IMR-90 (cell line): Measurements from ENCODE around the gene ZFYVE28. TPM values are rescaled to one million over a fixed set of nuclear protein-coding genes. Genes with fewer than 3 reads are reported as not detected.

Source experiments
- ATAC-seq: fragments of 200-7000 bp; cut with Tn5 transposase; 2 replicates; pipeline ENCODE4 v1.9.1; 2020; ENCODE audit warnings: low read depth, mild to moderate bottlenecking, moderate library complexity
- BruUV-seq: library from RNA; stranded (reverse); fragments of 400-500 nt; replicated peaks from 2 replicates; lab custom pipeline; 2021; lab: Mats Ljungman, UMichigan
- CTCF ChIA-PET: fragments of 300-600 bp; formaldehyde crosslinking; extraction: SDS; loops from one replicate; lab custom pipeline; 2021; ENCODE audit warnings: antibody characterized with exemption; lab: Yijun Ruan, JAX
- POLR2A ChIA-PET: fragments of 300-600 bp; sonication (Branson Sonifier 250); formaldehyde crosslinking; loops from one replicate; lab custom pipeline; 2022; ENCODE audit warnings: antibody characterized with exemption; ENCODE audit not compliant: unreplicated experiment; lab: Charles Lee
- DNase-seq: peaks from one replicate; pipeline ENCODE4 v3.0.0; 2013
- H2AFZ ChIP-seq: replicated peaks from 2 replicates; pipeline ENCODE3; 2013; ENCODE audit warnings: low read length, mild to moderate bottlenecking; ENCODE audit not compliant: poor library complexity
- H2AK5ac ChIP-seq: 2 replicates; pipeline ENCODE4 v1.6.1; 2013; ENCODE audit warnings: low read depth, low read length, inconsistent platforms
- H2AK9ac ChIP-seq: replicated peaks from 2 replicates; pipeline ENCODE3; 2013; ENCODE audit warnings: mild to moderate bottlenecking, low read depth, low read length, moderate library complexity; ENCODE audit not compliant: poor library complexity
- H2BK120ac ChIP-seq: 2 replicates; pipeline ENCODE4 v1.6.1; 2013; ENCODE audit warnings: low read depth, low read length, inconsistent platforms
- H2BK15ac ChIP-seq: 3 replicates; pipeline ENCODE4 v1.6.1; 2013; ENCODE audit warnings: low read depth, low read length, inconsistent platforms
- H2BK20ac ChIP-seq: 2 replicates; pipeline ENCODE4 v1.6.1; 2013; ENCODE audit warnings: low read depth, mild to moderate bottlenecking, inconsistent platforms, low read length, moderate library complexity
- H2BK5ac ChIP-seq: 2 replicates; pipeline ENCODE4 v1.6.1; 2013; ENCODE audit warnings: mild to moderate bottlenecking, low read depth, low read length, inconsistent platforms; ENCODE audit not compliant: poor library complexity, severe bottlenecking
- H3K14ac ChIP-seq: replicated peaks from 2 replicates; pipeline ENCODE4 v1.6.1; 2013; ENCODE audit warnings: low read depth, low read length, inconsistent platforms
- H3K18ac ChIP-seq: 2 replicates; pipeline ENCODE4 v1.6.1; 2013; ENCODE audit warnings: low read depth, low read length, control low read depth
- H3K23ac ChIP-seq: 2 replicates; pipeline ENCODE4 v1.6.1; 2013; ENCODE audit warnings: low read depth, low read length, inconsistent platforms
- H3K27ac ChIP-seq: 2 replicates; pipeline ENCODE4 v1.5.1; 2013; ENCODE audit warnings: mild to moderate bottlenecking, control low read depth, low read length; ENCODE audit not compliant: insufficient read depth
- H3K27me3 ChIP-seq: 2 replicates; pipeline ENCODE4 v1.6.1; 2013; ENCODE audit warnings: low read length; ENCODE audit not compliant: control insufficient read depth, insufficient read depth
- H3K36me3 ChIP-seq: 2 replicates; pipeline ENCODE4 v1.6.1; 2013; ENCODE audit warnings: low read length, mixed read lengths; ENCODE audit not compliant: control insufficient read depth, insufficient read depth
- H3K4ac ChIP-seq: 2 replicates; pipeline ENCODE4 v1.6.1; 2013; ENCODE audit warnings: low read depth, low read length, inconsistent platforms
- H3K4me1 ChIP-seq: 2 replicates; pipeline ENCODE4 v1.6.1; 2013; ENCODE audit warnings: low read length, mixed read lengths; ENCODE audit not compliant: control insufficient read depth, insufficient read depth
- H3K4me2 ChIP-seq: 2 replicates; pipeline ENCODE4 v1.6.1; 2013; ENCODE audit warnings: low read depth, mild to moderate bottlenecking, control low read depth, low read length, moderate library complexity
- H3K4me3 ChIP-seq: 2 replicates; pipeline ENCODE4 v1.5.1; 2013; ENCODE audit warnings: low read depth, mild to moderate bottlenecking, control low read depth, low read length, moderate library complexity; ENCODE audit not compliant: insufficient read depth
- H3K56ac ChIP-seq: 2 replicates; pipeline ENCODE4 v1.6.1; 2013; ENCODE audit warnings: low read length, inconsistent platforms; ENCODE audit not compliant: insufficient read depth; ENCODE audit errors: extremely low read depth
- H3K79me1 ChIP-seq, 2 experiments: 2 replicates each; pipeline ENCODE4 v1.6.1; 2013; ENCODE audit warnings: low read length in 2 of 2, inconsistent platforms in 1 of 2, low read depth in 1 of 2
- H3K9ac ChIP-seq: 2 replicates; pipeline ENCODE4 v1.6.1; 2013; ENCODE audit warnings: low read depth, low read length, control low read depth
- H3K9me1 ChIP-seq: 2 replicates; pipeline ENCODE4 v1.6.1; 2013; ENCODE audit warnings: low read length, inconsistent platforms; ENCODE audit not compliant: insufficient read depth
- H3K9me3 ChIP-seq: 2 replicates; pipeline ENCODE4 v1.6.1; 2013; ENCODE audit warnings: low read length; ENCODE audit not compliant: control insufficient read depth, insufficient read depth
- H4K20me1 ChIP-seq: 2 replicates; pipeline ENCODE4 v1.6.1; 2013; ENCODE audit warnings: low read length, inconsistent platforms; ENCODE audit not compliant: insufficient read depth
- H4K5ac ChIP-seq: 2 replicates; pipeline ENCODE4 v1.6.1; 2013; ENCODE audit warnings: mild to moderate bottlenecking, low read depth, low read length, control low read depth
- H4K8ac ChIP-seq, 2 experiments: 2 replicates each; pipeline ENCODE4 v1.6.1; 2013; ENCODE audit warnings: low read depth in 2 of 2, low read length in 2 of 2, control low read depth in 1 of 2, inconsistent platforms in 1 of 2
- H4K91ac ChIP-seq: 2 replicates; pipeline ENCODE4 v1.6.1; 2013; ENCODE audit warnings: low read depth, low read length, inconsistent platforms; ENCODE audit not compliant: insufficient read depth
- CEBPB ChIP-seq: IDR thresholded peaks from 2 replicates; pipeline ENCODE4 v1.6.1; 2012; ENCODE audit warnings: low read depth, low read length, improper control_type of control experiment
- CHD1 ChIP-seq: IDR thresholded peaks from 2 replicates; pipeline ENCODE4 v1.6.1; 2012; ENCODE audit warnings: low read depth, low read length, improper control_type of control experiment
- CTCF ChIP-seq: conservative IDR thresholded peaks from 2 replicates; pipeline ENCODE4 v1.5.1; 2012; ENCODE audit warnings: mild to moderate bottlenecking, low read depth, low read length, improper control_type of control experiment
- FOS ChIP-seq: fragments of 150-350 bp; IDR thresholded peaks from 2 replicates; pipeline ENCODE4 v1.6.1; 2016; ENCODE audit warnings: low read depth, low read length
- MAFK ChIP-seq: IDR thresholded peaks from 2 replicates; pipeline ENCODE4 v1.6.1; 2012; ENCODE audit warnings: low read depth, low read length, improper control_type of control experiment
- MAZ ChIP-seq: IDR thresholded peaks from 2 replicates; pipeline ENCODE4 v1.6.1; 2012; ENCODE audit warnings: low read depth, mild to moderate bottlenecking, low read length, improper control_type of control experiment, moderate library complexity, borderline replicate concordance
- MXI1 ChIP-seq: IDR thresholded peaks from 2 replicates; pipeline ENCODE4 v1.6.1; 2012; ENCODE audit warnings: low read depth, mild to moderate bottlenecking, low read length, moderate library complexity, borderline replicate concordance
- NFE2L2 ChIP-seq: fragments of 150-350 bp; IDR thresholded peaks from 2 replicates; pipeline ENCODE4 v1.6.1; 2016; ENCODE audit warnings: low read depth, mild to moderate bottlenecking, low read length
- POLR2A ChIP-seq: IDR thresholded peaks from 2 replicates; pipeline ENCODE4 v1.6.1; 2012; ENCODE audit warnings: mild to moderate bottlenecking, low read depth, low read length
- RAD21 ChIP-seq: IDR thresholded peaks from 2 replicates; pipeline ENCODE4 v1.6.1; 2012; ENCODE audit warnings: low read length, improper control_type of control experiment
- RCOR1 ChIP-seq: IDR thresholded peaks from 2 replicates; pipeline ENCODE4 v1.6.1; 2012; ENCODE audit warnings: mild to moderate bottlenecking, low read length, improper control_type of control experiment; ENCODE audit not compliant: insufficient replicate concordance
- RFX5 ChIP-seq: IDR thresholded peaks from 2 replicates; pipeline ENCODE4 v1.8.0; 2012; ENCODE audit warnings: low read depth, mild to moderate bottlenecking, low read length, moderate library complexity
- SMC3 ChIP-seq: fragments of 150-350 bp; IDR thresholded peaks from 2 replicates; pipeline ENCODE4 v1.6.1; 2016; ENCODE audit warnings: low read depth, mild to moderate bottlenecking, antibody characterized with exemption, low read length, moderate library complexity
- USF2 ChIP-seq: fragments of 150-350 bp; IDR thresholded peaks from 2 replicates; pipeline ENCODE4 v1.6.1; 2017; ENCODE audit warnings: mild to moderate bottlenecking, antibody characterized with exemption, low read length, low read depth
- WGBS, 2 experiments: methylation state at CpG; one replicate each; pipeline versions ENCODE4 v1.1.5 to v1.1.7; 2013; ENCODE audit warnings: missing lambda C conversion rate in 2 of 2; ENCODE audit not compliant: insufficient read length in 1 of 2; ENCODE audit errors: extremely low coverage in 2 of 2; 5-methylcytosine and 5-hydroxymethylcytosine counted together
- dilution Hi-C: fragments of 300-500 bp; cut with HindIII; formaldehyde crosslinking; loops from one replicate; pipeline ENCODE4 v1.14.3; 2018; ENCODE audit warnings: low sequenced_read_pairs; ENCODE audit not compliant: unreplicated experiment
- in situ Hi-C: fragments of 300-500 bp; cut with MboI; formaldehyde crosslinking; loops from 3 replicates; pipeline ENCODE4 v1.14.3; 2019; ENCODE audit warnings: low sequenced_read_pairs, inconsistent platforms, mixed read lengths
- intact Hi-C: fragments of 100-400 bp; cut with micrococcal nuclease; formaldehyde crosslinking; loops from 2 replicates; pipeline ENCODE4 v1.10.0; 2022
- polyA plus RNA-seq, 3 experiments: library from polyadenylated mRNA; depleted of rRNA; stranded (reverse); fragments of >200 nt; gene quantifications; 2 replicates each; pipeline ENCODE4 v1.2.3, GENCODE V29; 2012; ENCODE audit warnings: low replicate concordance in 1 of 3
- total RNA-seq: library from RNA; depleted of rRNA; stranded (reverse); fragments of >200 nt; gene quantifications from 2 replicates; pipeline ENCODE4 v1.2.3, GENCODE V29; 2012

Gene ZFYVE28
- total and polyA plus RNA-seq, 2 of the 4 experiments (the other 2 are of a cell fraction) = 0.36 to 1.2 TPM

- H3K36me3 ChIP-seq = no peaks in the 10 kb centered on the region
- peaks cover 0 to 3% of the 10 kb centered on the region in 2 experiments; a peak in 1 of 4 replicates for H3K79me1 ChIP-seq
- H3K9ac ChIP-seq = no peak overlapping the region
- H4K91ac ChIP-seq = no peak overlapping the region
- no peak overlapping the region for H3K14ac ChIP-seq
- H3K27me3 ChIP-seq = peaks cover 58% of the 10 kb centered on the region
- H3K27ac ChIP-seq = no peak overlapping the region
- no peak overlapping the region for H3K4ac ChIP-seq
- H3K4me2 ChIP-seq = peak overlapping the region; percentile 64
- H3K56ac ChIP-seq = no peak overlapping the region
- POLR2A ChIA-PET = interaction anchor here (0.5 kb wide), 1 partner anchor 123 kb away, joined by 3 read pairs; no protein-coding TSS in a partner anchor
- 0 out of 2 replicates have a peak, but pooled peaks cover 2% of the 10 kb centered on the region for H3K9me3 ChIP-seq
- H3K18ac ChIP-seq = no peak overlapping the region
- H2AFZ ChIP-seq = peak overlapping the region; percentile 81
- H4K8ac ChIP-seq = no peak overlapping the region
- no peak for TF ChIP-seq SMC3
- no peak for TF ChIP-seq CTCF
- TF ChIP-seq RAD21 = no peak
- TF ChIP-seq MXI1 = no peak
- TF ChIP-seq FOS = no peak
- TF ChIP-seq RFX5 = no peak
- TF ChIP-seq CEBPB = no peak
- TF ChIP-seq RCOR1 = no peak
- TF ChIP-seq POLR2A = no peak
- TF ChIP-seq CHD1 = no peak
- no peak for TF ChIP-seq NFE2L2
- TF ChIP-seq MAFK = no peak
- TF ChIP-seq USF2 = no peak
- TF ChIP-seq MAZ = no peak
- CTCF ChIA-PET = no interaction called here
- no peak overlapping the region for H2BK15ac ChIP-seq
- H3K4me3 ChIP-seq = peak overlapping the region; percentile 15
- 2% methylated on average over 49 of the region's 61 CpGs; no CpG with 5 or more reads in 1 of the 2 experiments for WGBS, 2 experiments
- ATAC-seq = no peak
- in situ Hi-C loops (no loop called here), dilution Hi-C loops (no loop called here), intact Hi-C loops (loop anchor here (10.0 kb wide), 1 partner anchor 152 kb away; the partner anchor contains the start of gene MXD4)
- peak overlapping the region; percentile 62 for H2AK9ac ChIP-seq
- peaks cover 12% of the 10 kb centered on the region for H3K9me1 ChIP-seq
- no peak overlapping the region for H2BK20ac ChIP-seq
- no TSS peak for BruUV-seq
- no peak overlapping the region for H2BK5ac ChIP-seq
- no peak overlapping the region for H4K5ac ChIP-seq
- H3K4me1 ChIP-seq = peaks cover 15% of the 10 kb centered on the region
- H3K23ac ChIP-seq = no peak overlapping the region
- H2BK120ac ChIP-seq = no peak overlapping the region
- H4K20me1 ChIP-seq = no peaks in the 10 kb centered on the region
- no peak overlapping the region for H2AK5ac ChIP-seq
- DNase-seq = no peak
Measured at GRCh38 chr4:2417226-2417764, 1.1 kb downstream of the ZFYVE28 start.
